Testis (tissue), 3 donors: ENCODE measurements around the gene PTPRN2. TPM values are rescaled to one million over a fixed set of nuclear protein-coding genes. Genes with fewer than 3 reads are reported as not detected.

ENCODE experiments used
- DNase-seq: peaks from one replicate; pipeline ENCODE4 v3.0.0-alpha.2; 2019
- H3K27ac ChIP-seq, 2 donors: fragments of 200-600 bp; sonication (generic); one replicate each; pipeline ENCODE4 v1.5.1; 2019
- H3K27me3 ChIP-seq: fragments of 200-600 bp; sonication (generic); one replicate; pipeline ENCODE4 v1.5.1; 2019
- H3K36me3 ChIP-seq: fragments of 200-600 bp; sonication (generic); one replicate; pipeline ENCODE4 v1.5.1; 2017; ENCODE audit warnings: low read depth; ENCODE audit errors: missing control alignments
- H3K4me1 ChIP-seq: fragments of 200-600 bp; sonication (generic); one replicate; pipeline ENCODE4 v1.5.1; 2019
- H3K4me3 ChIP-seq, 2 donors: fragments of 200-600 bp; sonication (generic); one replicate each; pipeline ENCODE4 v1.5.1; 2017 to 2019
- H3K9me3 ChIP-seq: fragments of 200-600 bp; sonication (generic); one replicate; pipeline ENCODE4 v1.5.1; 2017
- POLR2A ChIP-seq: fragments of 450-650 bp; IDR thresholded peaks from one replicate; pipeline ENCODE4 v1.6.1; 2017; ENCODE audit warnings: antibody characterized with exemption, mild to moderate bottlenecking, moderate library complexity
- WGBS, 2 donors: methylation state at CpG; one replicate each; pipeline ENCODE4 v1.1.5; 2018; 5-methylcytosine and 5-hydroxymethylcytosine counted together
- intact Hi-C: fragments of 100-400 bp; cut with DNase I; formaldehyde crosslinking; loops from one replicate; pipeline ENCODE4 v1.15.1; 2023; ENCODE audit warnings: low total_unique reads
- polyA plus RNA-seq: library from polyadenylated mRNA; stranded (reverse); fragments of 350-450 nt; fragmentation: Illumina TruSeq; extraction: RNeasy Lipid Tissue Mini Kit (QIAGEN cat#74804); gene quantifications from one replicate; pipeline ENCODE4 v1.2.3, GENCODE V29; 2014; ENCODE audit warnings: low read depth, low replicate concordance; ENCODE audit not compliant: insufficient read depth
- total RNA-seq, 2 donors: library from RNA; depleted of rRNA; stranded (reverse); fragments of >200 nt; gene quantifications; one replicate each; pipeline ENCODE4 v1.2.3, GENCODE V29; 2016
- TF ChIP-seq, protein P1 (sequence below), 3 experiments: fragments of 450-650 bp in 2 of 3; fragments of 200-600 bp in 1 of 3; sonication (generic) in 1 of 3; IDR thresholded peaks; one replicate each; pipeline ENCODE4 v1.5.1; 2016 to 2019; ENCODE audit warnings: antibody characterized with exemption in 3 of 3, mild to moderate bottlenecking in 2 of 3, moderate library complexity in 1 of 3

PTPRN2 gene
- total and polyA plus RNA-seq, 3 donors from 2014 or later: 9.3 to 10.8 (median 9.8) TPM

DNA sequence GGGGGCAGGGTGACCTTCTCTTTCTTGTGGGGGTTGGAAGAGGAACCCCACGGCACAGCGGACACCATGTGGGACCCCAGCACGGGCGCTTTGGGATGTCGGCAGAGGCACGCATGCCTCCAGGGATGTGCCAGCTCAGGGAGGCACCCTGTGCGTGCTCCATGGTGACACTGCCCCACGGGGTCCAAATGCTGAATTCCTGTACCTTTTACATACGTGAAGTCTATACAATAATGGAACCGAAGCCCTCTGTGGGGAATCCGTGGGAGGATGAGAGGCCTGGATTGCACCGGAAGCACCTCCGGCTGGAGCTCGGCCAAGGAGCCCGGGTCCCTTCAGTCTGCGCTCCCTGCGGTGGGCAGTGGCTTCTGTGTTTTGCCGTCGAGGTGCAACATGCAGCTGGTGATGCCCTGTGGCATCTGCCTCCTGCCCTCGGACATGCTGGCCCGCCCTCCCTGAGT is 726.6 kb downstream of the PTPRN2 start:
- no peak for DNase-seq
- intact Hi-C loops: no loop called here
- Histone ChIP-seq H3K4me1 (peaks cover 3% of the 10 kb centered on the region), H3K36me3 (no peaks in the 10 kb centered on the region), H3K27me3 (no peaks in the 10 kb centered on the region), H3K27ac (no peak overlapping the region), H3K9me3 (no peaks in the 10 kb centered on the region), H3K4me3 (no peak overlapping the region)
- no peak for TF ChIP-seq POLR2A
- TF ChIP-seq, protein P1, sequence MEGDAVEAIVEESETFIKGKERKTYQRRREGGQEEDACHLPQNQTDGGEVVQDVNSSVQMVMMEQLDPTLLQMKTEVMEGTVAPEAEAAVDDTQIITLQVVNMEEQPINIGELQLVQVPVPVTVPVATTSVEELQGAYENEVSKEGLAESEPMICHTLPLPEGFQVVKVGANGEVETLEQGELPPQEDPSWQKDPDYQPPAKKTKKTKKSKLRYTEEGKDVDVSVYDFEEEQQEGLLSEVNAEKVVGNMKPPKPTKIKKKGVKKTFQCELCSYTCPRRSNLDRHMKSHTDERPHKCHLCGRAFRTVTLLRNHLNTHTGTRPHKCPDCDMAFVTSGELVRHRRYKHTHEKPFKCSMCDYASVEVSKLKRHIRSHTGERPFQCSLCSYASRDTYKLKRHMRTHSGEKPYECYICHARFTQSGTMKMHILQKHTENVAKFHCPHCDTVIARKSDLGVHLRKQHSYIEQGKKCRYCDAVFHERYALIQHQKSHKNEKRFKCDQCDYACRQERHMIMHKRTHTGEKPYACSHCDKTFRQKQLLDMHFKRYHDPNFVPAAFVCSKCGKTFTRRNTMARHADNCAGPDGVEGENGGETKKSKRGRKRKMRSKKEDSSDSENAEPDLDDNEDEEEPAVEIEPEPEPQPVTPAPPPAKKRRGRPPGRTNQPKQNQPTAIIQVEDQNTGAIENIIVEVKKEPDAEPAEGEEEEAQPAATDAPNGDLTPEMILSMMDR (IDR thresholded peaks at IDR 0.05): no peak
- WGBS, 2 donors: 72 to 75% methylated on average over 20 to 21 of the region's 21 CpGs

DNA sequence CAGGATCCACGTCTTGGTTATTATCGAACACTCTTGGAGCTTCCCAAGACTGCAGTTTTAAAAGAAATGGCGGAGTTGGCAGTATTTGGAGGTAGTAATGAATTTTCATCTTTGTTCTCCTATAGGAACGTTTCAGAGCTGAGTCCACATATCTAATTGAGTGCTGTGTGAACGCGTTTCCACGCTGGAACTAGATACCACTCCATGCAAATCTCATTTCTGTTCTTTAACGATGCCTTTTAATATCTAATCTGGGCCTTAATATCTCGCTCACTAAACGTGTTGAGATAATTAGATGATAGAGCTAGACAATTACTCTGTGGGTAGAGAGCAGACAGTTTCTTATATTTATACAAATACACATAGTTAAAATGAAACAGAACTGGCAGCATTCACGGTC is 727.2 kb downstream of the PTPRN2 start:
- whole genome bisulfite sequencing, 2 donors: 73 to 78% methylated on average over 11 of the region's 11 CpGs
- TF ChIP-seq, protein P1 (IDR thresholded peaks at IDR 0.05): no peak
- Histone ChIP-seq H3K27me3 (no peaks in the 10 kb centered on the region), H3K9me3 (no peaks in the 10 kb centered on the region), H3K27ac (no peak overlapping the region), H3K4me1 (peaks cover 3% of the 10 kb centered on the region), H3K4me3 (no peak overlapping the region), H3K36me3 (no peaks in the 10 kb centered on the region)
- no peak for DNase-seq
- intact Hi-C loops: no loop called here

DNA sequence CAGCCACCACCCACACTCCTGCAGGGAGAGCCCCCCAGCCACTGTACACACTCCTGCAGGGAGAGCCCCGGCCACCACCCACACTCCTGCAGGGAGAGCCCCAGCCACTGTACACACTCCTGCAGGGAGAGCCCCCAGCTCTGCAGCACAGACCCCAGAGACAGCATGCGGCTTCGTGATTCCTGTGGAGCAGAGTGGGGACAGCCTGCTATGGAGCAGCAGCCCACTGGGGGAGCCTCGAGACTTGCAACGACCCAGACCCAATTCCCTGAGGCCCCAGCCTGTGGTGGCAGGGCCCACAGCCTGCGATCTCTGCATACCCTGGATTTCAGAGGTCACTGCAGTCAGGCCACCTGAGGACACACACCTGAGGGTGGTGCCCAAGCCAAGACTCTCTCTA is 727.7 kb downstream of the PTPRN2 start:
- Histone ChIP-seq H3K4me3 (no peak overlapping the region), H3K27me3 (no peaks in the 10 kb centered on the region), H3K27ac (no peak overlapping the region), H3K36me3 (no peaks in the 10 kb centered on the region), H3K9me3 (no peaks in the 10 kb centered on the region), H3K4me1 (peaks cover 3% of the 10 kb centered on the region)
- intact Hi-C loops: no loop called here
- WGBS, 2 donors: 69% methylated on average over 5 of the region's 6 CpGs; no CpG with 5 or more reads in 1 of the 2 donors
- no peak for DNase-seq
- TF ChIP-seq, protein P1 (IDR thresholded peaks at IDR 0.05): no peak
- TF ChIP-seq POLR2A: no peak

DNA sequence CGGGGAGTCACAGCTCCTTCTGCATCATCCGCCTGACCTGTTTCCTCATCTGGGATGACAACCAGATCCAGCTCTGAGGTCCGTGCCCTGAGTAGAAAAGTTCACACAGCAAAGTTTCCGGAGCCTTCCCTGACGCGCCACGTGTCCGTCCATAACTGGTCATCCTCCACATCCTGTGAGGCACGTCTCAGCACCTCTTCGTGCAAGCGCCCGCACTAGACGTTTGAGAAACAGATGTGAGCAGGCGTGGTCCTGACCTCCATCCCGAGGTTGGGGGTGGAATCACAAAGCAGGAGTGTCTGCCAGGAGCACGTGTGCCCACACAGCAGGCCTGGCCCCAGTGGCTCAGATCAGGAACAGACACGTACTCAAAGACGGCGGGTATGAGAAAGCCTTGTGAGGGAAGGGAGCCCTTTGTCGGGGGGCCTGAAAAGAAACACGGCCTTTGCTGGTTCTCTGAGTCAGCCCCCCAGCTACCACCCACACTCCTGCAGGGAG is 730.0 kb downstream of the PTPRN2 start:
- no peak overlapping the region for H3K4me3 ChIP-seq
- WGBS, 2 donors: 72 to 83% methylated on average over 17 to 21 of the region's 21 CpGs
- no peak overlapping the region for H3K27ac ChIP-seq
- no peaks in the 10 kb centered on the region for H3K27me3 ChIP-seq
- no peaks in the 10 kb centered on the region for H3K36me3 ChIP-seq
- no peaks in the 10 kb centered on the region for H3K9me3 ChIP-seq
- TF ChIP-seq POLR2A: no peak
- TF ChIP-seq, protein P1 (IDR thresholded peaks at IDR 0.05): no peak
- intact Hi-C loops: no loop called here
- peaks cover 3% of the 10 kb centered on the region for H3K4me1 ChIP-seq
- no peak for DNase-seq

DNA sequence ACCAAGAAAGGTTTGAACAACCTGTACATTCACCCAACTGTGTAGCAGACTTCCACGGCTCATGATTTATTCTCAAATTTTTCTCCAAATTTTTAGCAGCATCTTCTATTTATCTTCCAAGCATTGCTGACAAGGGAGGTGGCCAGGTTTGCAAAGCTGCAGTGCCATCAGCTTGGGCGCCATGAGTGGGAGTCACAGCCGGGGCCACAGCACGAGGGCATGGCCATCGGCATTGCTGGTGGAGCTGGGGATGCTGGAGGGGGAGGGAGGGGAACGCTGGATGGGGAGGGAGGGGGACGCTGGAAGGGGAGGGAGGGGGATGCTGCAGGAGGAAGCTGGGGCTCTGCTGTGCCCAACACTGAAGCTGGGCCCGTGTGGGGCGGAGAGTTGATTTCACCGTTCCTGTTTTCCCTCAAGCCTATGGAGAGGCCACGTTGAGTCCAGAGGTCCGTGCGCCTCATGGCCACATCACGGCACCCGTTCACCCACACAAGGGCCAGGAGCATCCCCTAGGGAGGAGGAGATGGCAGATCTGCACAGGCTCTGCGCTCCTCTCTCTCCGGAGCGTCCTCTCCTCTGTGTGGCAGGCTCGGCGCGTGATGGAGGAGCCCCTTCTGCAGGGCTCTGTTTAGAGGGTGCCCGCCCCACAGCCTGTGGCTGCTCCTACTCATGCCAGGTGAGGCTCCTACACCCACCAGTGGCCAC is 730.6 kb downstream of the PTPRN2 start:
- no peaks in the 10 kb centered on the region for H3K27me3 ChIP-seq

More for the DNA sequence above, 730.6 kb downstream of the PTPRN2 start:
- DNase-seq: no peak
- H3K27ac ChIP-seq: no peak overlapping the region
- no peaks in the 10 kb centered on the region for H3K36me3 ChIP-seq
- TF ChIP-seq, protein P1 (IDR thresholded peaks at IDR 0.05): no peak
- TF ChIP-seq POLR2A: no peak
- H3K9me3 ChIP-seq: no peaks in the 10 kb centered on the region
- peaks cover 3% of the 10 kb centered on the region for H3K4me1 ChIP-seq
- H3K4me3 ChIP-seq: no peak overlapping the region
- 89 to 92% methylated on average over 21 to 22 of the region's 22 CpGs for WGBS, 2 donors
- intact Hi-C loops: no loop called here
